Right lobe of liver (tissue), 4 donors: Measurements from ENCODE around the gene AKAP14.
"Not testable (repeated sequence)": the region's sequence is repeated elsewhere in the genome, so short reads cannot be mapped to it uniquely, and the experiment has no call there.

ENCODE experiments used
- CTCF ChIP-seq, 4 donors: fragments of 200-600 bp in 3 of 4; fragments of 450-650 bp in 1 of 4; IDR thresholded peaks; one replicate each; pipeline versions ENCODE4 v1.5.1 to v1.8.0; 2016 to 2022; ENCODE audit warnings: antibody characterized with exemption in 4 of 4, mild to moderate bottlenecking in 2 of 4
- POLR2A ChIP-seq: fragments of 450-650 bp; IDR thresholded peaks from one replicate; pipeline ENCODE4 v1.6.1; 2017; ENCODE audit warnings: antibody characterized with exemption, mild to moderate bottlenecking
- donor health status: DM: no; HTN: no; CAD: no.
- donor health status: DM: no; HTN: no; CAD: no.
- donor health status: DM: no; HTN: yes; CAD: no.

- not testable (repeated sequence) for TF ChIP-seq CTCF (IDR thresholded peaks at IDR 0.05); POLR2A
Observed at GRCh38 chrX:119955807-119956570, 60.3 kb downstream of the AKAP14 start.
